Endothelial cell of umbilical vein (primary cell): Measurements from ENCODE around the gene MAN1A2.

Experiments
- CTCF ChIP-seq, 2 donors: IDR thresholded peaks; 1 replicate in 1 of 2; 2 replicates in 1 of 2; pipeline ENCODE4 v1.5.1; 2011; ENCODE audit warnings: low read length in 2 of 2, mild to moderate bottlenecking in 2 of 2, moderate library complexity in 2 of 2, control low read depth in 1 of 2, inconsistent platforms in 1 of 2, low read depth in 1 of 2; ENCODE audit not compliant: insufficient read depth in 1 of 2; ENCODE audit errors: extremely low read depth in 1 of 2
- EZH2 ChIP-seq: IDR thresholded peaks from 2 replicates; pipeline ENCODE4 v1.6.1; 2012; ENCODE audit warnings: borderline replicate concordance, low read depth, mild to moderate bottlenecking, moderate library complexity, low read length, inconsistent platforms; ENCODE audit not compliant: severe bottlenecking
- POLR2AphosphoS5 ChIP-seq: IDR thresholded peaks from 2 replicates; pipeline ENCODE4 v1.6.1; 2012; ENCODE audit warnings: low read depth, mild to moderate bottlenecking, control low read depth, low read length, moderate library complexity; ENCODE audit not compliant: insufficient read depth

- TF ChIP-seq POLR2AphosphoS5 = no peak
- no peak for TF ChIP-seq CTCF (IDR thresholded peaks at IDR 0.05; ENCODE audit: extremely low read depth in 1 of 2, insufficient read depth in 1 of 2, low read depth in 1 of 2, low read length in 2 of 2)
- TF ChIP-seq EZH2 = no peak
These were observed 6.7 kb downstream of the MAN1A2 start for GRCh38 chr1:117373932-117374331.
